ENCODE results near the gene OR1F1. TPM values are rescaled to one million over a fixed set of nuclear protein-coding genes. Genes with fewer than 3 reads are reported as not detected.

OR1F1 gene
- not detected in 2 replicates for total RNA-seq

GRCh38 chr16:3187798-3188674 lies at the start of gene OR1F1:
OR1F1 (plus strand) TSS chr16:3188204.

DNA sequence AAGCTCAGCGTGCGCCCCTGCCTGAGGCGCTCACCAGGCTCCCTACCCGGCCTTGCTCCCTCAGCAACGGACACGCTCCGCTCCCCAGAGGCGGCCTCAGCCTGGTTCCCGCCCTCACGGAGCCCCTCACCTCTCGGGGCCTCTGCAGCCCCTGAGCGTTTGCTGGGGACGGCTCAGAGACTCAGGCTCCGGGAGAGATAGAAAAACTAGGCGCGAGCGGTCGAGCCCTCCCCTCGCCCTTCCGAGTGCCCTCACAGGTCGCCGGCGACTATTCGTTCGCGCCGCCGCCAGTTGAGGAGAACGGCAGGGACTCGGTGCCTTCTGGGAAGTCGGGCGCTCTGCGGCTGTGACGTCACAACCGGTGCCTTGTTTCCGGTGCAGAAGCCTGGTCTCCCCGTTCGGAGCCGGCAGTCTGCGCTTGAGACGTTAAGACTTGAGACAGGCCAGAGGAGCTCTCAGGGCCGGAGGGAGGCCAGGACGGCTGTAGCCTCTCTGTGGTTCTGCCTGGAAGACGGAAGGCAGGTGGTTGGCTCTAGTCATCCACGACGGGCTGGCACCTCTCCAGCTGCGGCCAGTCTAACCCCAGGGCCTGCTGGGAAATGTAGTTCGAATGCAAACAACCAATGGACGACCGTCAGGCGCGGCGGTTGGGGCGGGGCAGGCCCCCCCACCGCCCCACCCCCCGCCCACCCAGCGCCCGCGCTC lies 47.0 kb downstream of the OR1F1 start, which contains the start of gene ZNF200:
Gene ZNF200 (minus strand): TSS at position 302 of the 705 bp plus-strand sequence. CDS start 1,403 bp downstream, outside the sequence.

Other genes starting within 250 kb of the OR1F1 start
- under 0.01 TPM in 1 of 2 replicates, not detected in the other for gene KREMEN2, start 223.9 kb upstream of the OR1F1 start, total RNA-seq
- gene PAQR4, start 218.9 kb upstream of the OR1F1 start, total RNA-seq: 1.7 and 8.1 TPM in 2 replicates
- 0.56 and 12.8 TPM in 2 replicates for gene PKMYT1, start 207.8 kb upstream of the OR1F1 start, total RNA-seq
- gene CLDN9, start 175.3 kb upstream of the OR1F1 start, total RNA-seq: not detected in 2 replicates
- 0.19 TPM in 1 of 2 replicates, not detected in the other for gene CLDN6, start 170.0 kb upstream of the OR1F1 start, total RNA-seq
- 258 and 401 TPM in 2 replicates for gene TNFRSF12A, start 167.8 kb upstream of the OR1F1 start, total RNA-seq
- 7.1 and 10.4 TPM in 2 replicates for gene HCFC1R1, start 164.3 kb upstream of the OR1F1 start, total RNA-seq
- gene THOC6, start 164.2 kb upstream of the OR1F1 start, total RNA-seq: 18.0 and 30.1 TPM in 2 replicates
- gene BICDL2, start 151.3 kb upstream of the OR1F1 start, total RNA-seq: 0.38 and 0.56 TPM in 2 replicates
- gene MMP25, start 141.6 kb upstream of the OR1F1 start, total RNA-seq: under 0.01 TPM in 1 of 2 replicates, not detected in the other
- 7.1 and 32.4 TPM in 2 replicates for gene IL32, start 122.6 kb upstream of the OR1F1 start, total RNA-seq
- gene ZSCAN10, start 88.9 kb upstream of the OR1F1 start, total RNA-seq: not detected in 2 replicates
- 12.5 and 13.8 TPM in 2 replicates for gene ZNF205, start 75.6 kb upstream of the OR1F1 start, total RNA-seq
- gene ZNF213, start 53.2 kb upstream of the OR1F1 start, total RNA-seq: 5.1 and 5.9 TPM in 2 replicates
- 9.3 and 11.1 TPM in 2 replicates for gene ZNF200, start 47.0 kb downstream of the OR1F1 start, total RNA-seq
- gene MEFV, start 68.4 kb downstream of the OR1F1 start, total RNA-seq: under 0.01 TPM in 1 of 2 replicates, not detected in the other
- gene ZNF263, start 95.3 kb downstream of the OR1F1 start, total RNA-seq: 36.0 and 44.8 TPM in 2 replicates
- gene TIGD7, start 117.2 kb downstream of the OR1F1 start, total RNA-seq: 6.5 and 8.7 TPM in 2 replicates
- gene ZNF75A, start 117.3 kb downstream of the OR1F1 start, total RNA-seq: 16.1 and 17.2 TPM in 2 replicates
- gene OR2C1, start 167.7 kb downstream of the OR1F1 start, total RNA-seq: under 0.01 and 0.19 TPM in 2 replicates
- 7.9 and 9.3 TPM in 2 replicates for gene ZSCAN32, start 212.8 kb downstream of the OR1F1 start, total RNA-seq
- 4.0 and 5.6 TPM in 2 replicates for gene ZNF174, start 213.0 kb downstream of the OR1F1 start, total RNA-seq

All from regular cardiac myocyte (primary cell).